GM12873 (cell line): Measurements from ENCODE around the gene PCDHA10.

Experiments
- CTCF ChIP-seq: IDR thresholded peaks from 2 replicates; pipeline ENCODE4 v1.5.1; 2012; ENCODE audit warnings: low read depth, mild to moderate bottlenecking, moderate library complexity, low read length, control low read depth; ENCODE audit not compliant: insufficient read depth; ENCODE audit errors: missing control alignments

The PCDHA10 gene

GRCh38 chr5:140855772-140856674, at the start of gene PCDHA10:
Gene PCDHA10 (plus strand): TSS chr5:140855897. CDS start chr5:140856049, 152 bp downstream.
- TF ChIP-seq CTCF = no peak

GRCh38 chr5:140806834-140807775, 48.6 kb upstream of the PCDHA10 start, which contains the start of gene PCDHA4:
Gene PCDHA4 (plus strand): TSS chr5:140807068.
- peak; percentile 57 for TF ChIP-seq CTCF

- no peak for TF ChIP-seq CTCF
These were observed 46.8 kb upstream of the PCDHA10 start for GRCh38 chr5:140808889-140809291.

- TF ChIP-seq CTCF = peak; percentile 26
These were observed 34.1 kb upstream of the PCDHA10 start, which contains the start of gene PCDHA5 for GRCh38 chr5:140821375-140822280. Gene PCDHA5 (plus strand): TSS chr5:140821613.

GRCh38 chr5:140822281-140822629, 33.4 kb upstream of the PCDHA10 start:
- TF ChIP-seq CTCF = no peak

- TF ChIP-seq CTCF = no peak
These were observed 32.2 kb upstream of the PCDHA10 start for GRCh38 chr5:140823475-140823874.
